Measurements from ENCODE around the gene EI24.

GRCh38 chr11:125600663-125601062, 31.4 kb downstream of the EI24 start:
- TF ChIP-seq CTCF (IDR thresholded peaks at IDR 0.05) (no peak), POLR2A (IDR thresholded peaks at IDR 0.05) (no peak)
